NCI-H2171 (cell line): ENCODE data around the gene PSMG2.

ENCODE experiments used
- DNase-seq: peaks from one replicate; lab custom pipeline; 2025; lab: John Stamatoyannopoulos, UW

The PSMG2 gene, protein sequence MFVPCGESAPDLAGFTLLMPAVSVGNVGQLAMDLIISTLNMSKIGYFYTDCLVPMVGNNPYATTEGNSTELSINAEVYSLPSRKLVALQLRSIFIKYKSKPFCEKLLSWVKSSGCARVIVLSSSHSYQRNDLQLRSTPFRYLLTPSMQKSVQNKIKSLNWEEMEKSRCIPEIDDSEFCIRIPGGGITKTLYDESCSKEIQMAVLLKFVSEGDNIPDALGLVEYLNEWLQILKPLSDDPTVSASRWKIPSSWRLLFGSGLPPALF

DNA sequence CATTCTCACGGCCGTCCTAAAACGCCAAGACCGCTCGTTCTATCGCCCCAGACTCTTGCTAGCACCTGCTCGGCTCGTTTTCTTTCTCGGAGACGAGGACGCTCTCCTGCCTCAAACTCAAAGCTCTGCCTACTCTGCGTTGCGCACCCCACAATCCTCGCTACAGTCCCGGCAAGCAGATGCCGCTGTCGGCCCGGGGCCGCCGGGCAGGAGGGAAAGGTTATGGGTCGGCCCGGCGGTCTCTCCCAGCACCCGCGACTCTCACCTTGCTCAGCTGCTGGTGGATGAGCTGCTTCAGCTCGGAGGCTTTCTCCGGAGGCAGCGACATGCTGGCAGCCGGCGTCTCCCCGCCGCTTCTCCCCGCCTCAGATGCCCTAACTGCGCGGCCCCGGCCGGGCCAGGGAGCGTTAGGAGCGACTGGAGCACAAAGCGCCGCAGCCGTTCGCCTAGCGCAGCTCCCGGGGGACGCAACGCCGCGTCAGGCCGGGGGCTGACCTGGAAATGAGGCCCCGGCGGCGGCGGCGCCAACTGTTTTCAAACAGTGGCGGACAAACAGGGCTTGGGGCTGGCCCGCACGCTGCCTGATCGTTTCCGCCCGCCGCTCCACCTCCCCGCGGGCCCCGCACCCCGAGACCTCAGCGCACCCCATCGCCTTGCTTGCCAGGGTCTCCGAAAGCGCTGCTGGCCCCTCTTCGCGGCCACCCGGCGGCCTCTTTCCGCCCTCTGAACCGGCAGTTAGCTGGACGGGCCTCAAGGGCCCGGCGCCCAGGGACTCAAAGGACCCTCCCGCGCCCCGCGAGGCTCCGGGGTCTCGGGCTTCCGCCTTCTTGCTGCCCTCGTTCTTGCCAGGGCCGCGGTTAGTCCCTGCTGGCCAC is at the start of gene PSMG2, which contains the start of gene CEP76:
Gene PSMG2, plus strand, starts transcription at position 822 of the 875 bp plus-strand sequence. CDS start 66 bp downstream, outside the sequence.
Gene CEP76, minus strand, starts transcription at position 503 of the 875 bp plus-strand sequence. Its CDS starts 175 bp downstream, at position 328.
- peak; percentile 92 for DNase-seq

DNA sequence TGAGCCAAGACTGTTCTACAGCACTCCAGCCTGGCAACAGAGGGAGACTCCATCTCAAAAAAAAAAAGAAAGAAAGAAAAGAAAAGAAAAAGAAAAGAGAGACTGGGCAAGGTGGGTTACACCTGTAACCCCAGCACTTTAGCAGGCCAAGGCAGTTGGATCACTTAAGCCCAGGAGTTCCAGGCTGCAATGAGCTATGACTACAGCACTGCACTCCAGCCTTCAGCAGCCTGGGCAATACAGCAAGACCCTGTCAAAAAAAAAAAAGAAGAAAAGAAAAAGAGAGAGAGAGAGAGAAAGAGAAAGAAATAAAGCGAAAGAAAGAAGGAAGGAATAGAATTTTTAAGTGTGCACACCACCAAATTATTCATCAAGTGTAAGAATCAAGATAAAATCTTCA is 47.9 kb upstream of the PSMG2 start:
- no peak for DNase-seq

DNA sequence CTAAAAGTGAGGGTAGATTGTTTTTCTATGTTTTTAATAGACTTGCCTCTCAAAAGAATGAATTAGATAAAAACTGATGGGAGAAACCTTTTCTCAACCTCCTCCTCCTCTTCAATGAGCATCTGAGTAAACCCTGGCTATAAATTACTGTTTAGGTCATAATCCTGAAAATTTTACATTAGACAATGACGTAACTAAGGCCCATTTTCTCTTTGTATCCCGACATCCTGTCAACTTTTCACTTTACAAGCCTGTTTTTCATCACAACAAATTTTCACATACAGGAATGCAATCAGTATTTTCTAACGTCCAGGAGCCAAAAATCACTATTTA is 46.3 kb upstream of the PSMG2 start:
- DNase-seq: no peak

DNA sequence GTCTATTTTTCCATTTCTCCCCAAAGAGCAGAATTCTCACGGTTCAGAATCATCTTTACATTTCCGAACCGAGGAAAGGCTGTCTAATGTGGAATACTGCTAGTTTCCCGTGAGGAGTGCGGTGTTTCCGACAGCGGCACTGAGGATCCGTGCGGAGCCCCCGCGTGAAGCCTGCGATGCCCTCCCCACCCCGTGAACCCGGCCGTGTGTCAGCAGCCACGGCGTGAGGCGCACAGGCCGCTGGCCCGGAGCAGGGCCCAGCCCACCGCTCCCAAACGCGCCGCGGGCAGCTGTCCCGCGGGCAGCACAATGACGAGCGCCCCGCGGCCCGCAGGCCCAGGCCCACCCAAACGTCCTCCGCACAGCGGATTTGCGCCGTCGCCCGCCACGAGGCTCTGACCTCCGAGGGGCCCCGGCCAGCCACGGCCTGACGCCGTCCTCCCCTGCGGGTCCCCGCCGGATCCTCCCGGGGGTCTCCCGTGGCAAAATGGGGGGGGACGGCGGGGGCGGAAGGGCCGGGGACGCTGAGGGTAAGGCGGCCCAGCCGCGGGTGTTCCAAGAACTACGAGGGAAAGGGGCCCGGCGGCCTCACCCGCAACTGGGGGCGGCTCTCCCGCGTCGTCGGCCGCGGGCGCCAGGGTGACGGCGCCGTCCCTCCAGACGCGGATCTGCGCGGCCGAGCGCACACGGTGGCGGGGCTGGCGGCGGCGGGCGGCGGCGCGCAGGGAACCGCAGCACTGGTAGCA is 45.7 kb upstream of the PSMG2 start:
- DNase-seq: no peak

DNA sequence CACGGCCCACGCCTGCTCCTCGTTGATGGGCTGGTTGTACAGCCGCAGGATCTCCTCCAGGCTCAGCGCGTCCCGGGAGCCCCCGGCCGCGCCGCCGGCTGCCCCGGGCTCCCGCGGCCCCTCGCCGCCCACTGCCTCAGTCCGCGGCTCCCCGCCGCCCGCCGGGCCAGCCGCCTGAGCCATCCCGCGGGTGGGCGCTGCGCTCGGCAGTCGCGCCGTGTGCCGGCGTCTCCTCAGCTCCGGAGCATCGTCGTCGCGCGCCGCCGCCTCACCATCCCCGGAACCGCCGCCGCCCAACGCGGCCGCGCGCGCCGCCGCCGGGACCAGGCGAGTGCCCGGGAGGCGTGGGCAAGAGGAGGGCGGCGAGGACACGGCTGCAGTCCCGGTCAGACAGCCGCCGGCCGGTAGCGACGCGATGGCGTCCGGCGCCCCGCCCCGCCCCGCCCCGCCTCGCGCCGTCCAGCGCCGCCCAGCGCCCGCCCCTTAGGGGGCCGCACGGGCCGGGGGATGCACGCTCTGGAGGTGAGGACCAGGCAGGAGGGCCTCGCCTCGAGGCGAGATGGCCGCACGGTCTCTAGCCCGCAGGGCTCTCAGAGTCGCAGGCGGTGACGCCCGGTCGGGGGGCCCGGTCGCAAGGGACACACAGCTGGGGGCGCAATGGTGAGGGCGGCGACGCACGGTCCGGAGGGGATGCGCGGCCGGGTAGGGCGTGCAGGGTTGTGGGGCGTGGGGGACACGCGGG is 45.0 kb upstream of the PSMG2 start, which contains the start of gene SPIRE1:
Gene SPIRE1, minus strand, starts transcription at position 424 of the 742 bp plus-strand sequence. Its CDS starts 241 bp downstream, at position 183.
- peak; percentile 49 for DNase-seq

DNA sequence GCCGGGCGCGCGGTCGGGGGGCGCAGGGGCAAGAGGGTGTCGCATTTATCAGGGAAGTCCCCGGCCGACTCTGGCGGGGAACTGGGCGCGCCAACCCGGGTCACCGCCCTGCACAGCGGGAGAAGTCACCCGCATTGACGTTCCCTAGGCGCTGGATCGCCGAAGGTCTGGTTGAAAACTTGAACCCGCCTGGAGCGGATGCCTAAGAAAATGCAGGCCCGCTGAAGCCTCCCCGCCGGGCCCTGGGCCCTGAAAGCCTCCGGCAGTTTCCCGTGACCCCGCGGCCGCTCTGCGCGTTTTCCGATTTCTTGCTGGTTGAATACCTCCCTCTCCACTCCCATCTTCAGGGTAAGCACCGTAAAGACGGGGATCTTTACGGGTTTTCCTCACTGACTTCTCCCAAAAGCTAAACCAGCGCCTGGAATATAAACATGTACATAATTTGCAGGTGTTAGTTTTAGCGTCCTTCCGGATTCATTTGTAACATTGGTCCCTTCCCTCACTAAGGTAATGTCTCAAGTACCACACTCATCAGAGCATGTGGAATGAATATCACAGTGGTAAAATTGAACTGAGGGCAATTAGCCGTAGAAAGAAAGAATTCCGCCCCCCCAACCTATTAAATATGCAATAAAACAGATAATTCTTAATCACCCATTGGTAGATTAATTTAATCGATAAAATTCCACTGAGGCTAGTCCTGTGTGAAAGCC is 44.3 kb upstream of the PSMG2 start:
- DNase-seq: no peak

DNA sequence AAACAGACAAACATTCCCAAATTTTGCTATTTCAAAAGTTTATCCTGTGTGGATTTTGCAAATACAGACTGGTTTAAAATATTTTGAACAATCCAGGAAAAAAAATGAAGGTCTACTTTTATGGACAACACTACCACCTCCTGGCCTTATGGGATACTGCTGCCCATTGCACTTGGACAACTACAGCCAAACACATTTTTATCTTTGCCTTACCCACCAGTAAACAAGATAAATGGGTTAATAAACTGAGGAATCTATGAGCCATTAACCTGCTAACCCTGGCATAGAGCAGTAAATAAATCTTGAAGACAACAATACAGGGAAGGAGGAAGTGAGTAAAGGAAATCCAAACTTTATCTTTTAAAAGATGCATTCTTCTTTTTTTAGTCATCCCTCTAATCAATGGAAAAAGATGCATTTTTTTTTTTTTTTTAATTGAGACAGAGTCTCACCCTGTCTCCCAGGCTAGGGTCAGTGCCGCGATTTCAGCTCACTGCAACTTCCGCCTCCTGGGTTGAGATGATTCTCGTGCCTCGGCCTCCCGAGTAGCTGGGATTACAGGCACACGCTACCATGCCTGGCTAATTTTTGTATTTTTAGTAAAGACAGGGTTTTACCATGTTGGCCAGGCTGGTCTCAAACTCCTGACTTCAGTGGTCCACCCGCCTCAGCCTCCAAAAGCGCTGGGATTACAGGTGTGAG is 42.8 kb upstream of the PSMG2 start:
- peak; percentile 43 for DNase-seq

DNA sequence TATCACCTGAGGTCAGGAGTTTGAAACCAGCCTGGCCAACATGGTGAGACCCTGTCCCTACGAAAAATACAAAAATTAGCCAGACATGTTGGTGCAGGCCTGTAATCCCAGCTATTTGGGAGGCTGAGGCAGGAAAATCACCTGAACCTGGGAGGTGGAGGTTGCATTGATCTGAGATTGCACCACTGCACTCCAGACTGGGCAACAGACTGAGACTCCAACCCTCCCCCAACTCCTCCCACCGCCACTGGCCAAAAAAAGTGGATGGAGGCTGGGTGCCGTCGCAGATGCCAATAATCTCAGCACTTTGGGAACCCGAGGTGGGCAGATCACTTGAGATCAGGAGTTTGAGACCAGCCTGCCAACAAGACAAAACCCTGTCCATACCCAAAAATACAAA is 34.8 kb upstream of the PSMG2 start:
- DNase-seq: no peak

DNA sequence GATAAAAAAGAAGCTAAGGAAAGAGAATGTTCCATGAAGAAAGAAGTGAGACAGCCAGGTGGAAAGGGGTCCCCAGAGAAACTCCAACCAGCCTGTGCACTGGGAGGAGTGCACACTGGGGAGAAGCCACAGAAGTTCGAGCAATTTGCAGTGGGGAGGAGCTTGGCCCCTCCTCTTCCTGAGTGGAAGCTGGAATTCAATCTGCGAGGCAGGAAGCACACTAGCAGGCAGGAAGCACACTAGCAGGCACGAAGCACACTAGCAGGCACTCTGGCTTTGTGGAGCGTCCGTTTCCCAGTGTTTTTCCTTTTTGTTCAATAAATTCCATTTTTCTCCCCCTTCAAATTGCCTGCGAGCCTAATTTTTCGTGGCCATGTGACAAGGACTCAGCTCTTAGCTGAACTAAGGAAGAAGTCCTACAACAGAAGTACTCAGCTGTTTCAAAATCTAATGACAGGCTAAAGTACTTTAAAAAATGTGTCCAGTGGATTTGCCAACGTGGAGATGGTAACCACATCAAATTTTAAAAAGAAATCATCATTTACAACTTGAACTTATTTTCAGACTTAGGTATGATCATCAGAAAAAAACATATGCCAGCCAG is 23.6 kb upstream of the PSMG2 start:
- DNase-seq: no peak

DNA sequence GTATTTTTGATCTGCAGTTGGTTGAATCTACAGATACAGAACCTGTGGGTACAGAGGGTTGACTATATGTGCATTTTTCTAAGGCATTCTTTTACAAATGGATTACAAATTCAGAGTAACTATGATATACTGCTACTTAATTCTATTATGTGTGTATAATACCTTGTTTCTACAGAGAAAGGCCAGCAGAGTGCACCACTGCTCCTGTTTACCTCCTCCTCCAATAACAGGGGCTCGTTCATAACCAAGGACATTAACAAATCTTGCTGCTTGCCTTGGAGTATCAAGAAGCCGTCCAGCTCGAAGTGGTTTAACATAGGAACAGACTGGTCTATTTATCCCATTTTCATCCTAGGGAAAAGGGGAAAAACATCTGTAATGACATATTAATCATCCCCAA is 16.7 kb upstream of the PSMG2 start:
- DNase-seq: no peak

DNA sequence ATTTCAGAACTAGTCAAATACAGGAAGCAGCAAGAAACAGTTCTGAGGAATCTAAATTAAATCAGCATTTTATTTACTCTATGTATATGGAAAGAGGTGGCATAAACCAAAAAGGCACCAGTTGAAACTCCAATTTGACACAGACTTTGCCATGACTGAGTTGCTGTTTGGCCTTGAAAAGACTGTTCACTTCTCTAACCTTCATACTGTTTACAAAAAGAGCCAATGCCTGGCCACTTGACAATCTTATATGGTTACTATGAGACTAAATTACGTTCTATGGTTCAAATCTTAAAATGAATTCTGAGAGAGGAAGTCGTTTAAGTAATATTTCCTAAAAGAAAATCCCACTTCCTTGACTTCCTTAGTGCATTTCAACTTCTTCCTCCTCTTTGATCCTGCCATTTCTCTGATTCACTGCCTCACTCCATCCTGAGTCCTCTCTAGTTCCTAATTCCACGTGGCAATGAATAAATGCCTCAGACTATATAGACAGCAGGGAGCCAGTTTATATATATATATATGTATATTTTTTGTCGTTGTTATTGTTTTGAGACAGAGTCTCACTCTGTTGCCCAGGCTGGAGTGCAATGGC is 13.5 kb upstream of the PSMG2 start:
- no peak for DNase-seq

DNA sequence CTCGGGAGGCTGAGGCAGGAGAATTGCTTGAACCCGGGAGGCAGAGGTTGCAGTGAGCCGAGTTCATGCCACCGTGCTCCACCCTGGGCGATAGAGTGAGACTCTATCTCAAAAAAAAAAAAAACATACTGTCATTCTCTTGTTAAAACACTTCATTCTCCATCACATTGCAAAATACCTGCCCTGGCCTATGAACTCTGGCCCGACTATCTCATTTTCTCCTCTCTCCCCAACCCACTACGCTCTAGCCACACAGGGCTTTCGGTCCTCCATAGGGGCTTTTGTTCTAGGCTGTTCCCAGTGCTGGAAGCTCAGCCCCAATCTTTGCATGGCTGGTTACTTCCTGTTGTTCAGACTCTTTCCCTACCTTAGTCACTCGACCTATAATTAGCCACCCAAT is 10.6 kb upstream of the PSMG2 start:
- DNase-seq: no peak

DNA sequence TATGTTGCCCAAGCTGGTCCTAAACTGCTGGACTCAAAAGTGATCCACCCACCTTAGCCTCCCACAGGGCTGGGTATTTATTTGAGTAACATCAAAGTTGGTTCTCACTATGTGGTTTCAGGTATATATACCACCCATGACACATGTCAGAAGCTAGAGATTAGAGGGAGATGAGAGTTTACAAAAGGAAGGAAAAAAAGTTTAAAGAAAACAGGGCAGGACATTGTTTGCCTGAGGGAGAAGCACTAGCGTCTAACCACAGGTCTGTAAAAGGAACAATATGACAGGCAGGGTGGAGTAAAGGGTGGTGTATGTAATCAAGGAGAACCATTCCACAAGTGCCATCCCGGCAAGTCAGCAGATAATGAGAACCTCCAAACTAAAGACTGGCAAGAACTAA is 8.8 kb upstream of the PSMG2 start:
- DNase-seq: no peak

DNA sequence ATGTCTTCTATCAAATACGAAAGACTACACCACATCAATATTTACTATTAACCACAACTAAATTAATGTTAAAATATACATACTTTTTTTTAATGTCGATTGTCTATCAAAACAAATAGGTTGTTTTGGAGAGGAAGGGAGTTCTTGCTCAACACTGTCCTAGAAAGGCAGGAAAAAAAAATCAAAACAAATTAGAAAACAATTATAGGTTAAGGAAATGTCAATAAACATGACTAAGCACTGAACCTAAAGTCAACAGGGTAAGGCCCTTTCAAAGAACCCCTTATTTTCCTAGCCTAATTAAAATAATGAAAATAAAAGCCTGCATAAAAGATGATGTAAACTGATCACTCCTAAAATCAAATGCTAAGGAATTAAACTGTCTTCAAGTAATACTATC is 3.1 kb upstream of the PSMG2 start:
- no peak for DNase-seq

DNA sequence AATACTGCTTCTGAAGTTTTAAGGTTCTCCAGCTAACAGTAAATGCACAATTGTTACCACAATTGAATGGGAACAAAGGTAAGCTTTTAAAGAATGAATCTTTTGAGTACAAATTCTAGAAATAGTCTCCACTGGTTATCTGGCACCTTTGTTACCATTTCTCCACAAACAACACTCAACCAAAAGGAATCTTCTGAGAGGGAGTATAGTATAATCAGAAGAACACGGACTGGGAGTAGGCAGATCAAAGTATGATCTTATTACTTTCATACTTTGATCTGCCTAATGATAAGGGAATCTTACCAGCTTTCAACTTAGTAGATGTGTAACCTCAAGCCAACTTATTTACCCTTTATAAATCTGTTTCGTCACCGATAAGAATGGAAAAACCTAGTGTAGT is 1.7 kb upstream of the PSMG2 start:
- no peak for DNase-seq

DNA sequence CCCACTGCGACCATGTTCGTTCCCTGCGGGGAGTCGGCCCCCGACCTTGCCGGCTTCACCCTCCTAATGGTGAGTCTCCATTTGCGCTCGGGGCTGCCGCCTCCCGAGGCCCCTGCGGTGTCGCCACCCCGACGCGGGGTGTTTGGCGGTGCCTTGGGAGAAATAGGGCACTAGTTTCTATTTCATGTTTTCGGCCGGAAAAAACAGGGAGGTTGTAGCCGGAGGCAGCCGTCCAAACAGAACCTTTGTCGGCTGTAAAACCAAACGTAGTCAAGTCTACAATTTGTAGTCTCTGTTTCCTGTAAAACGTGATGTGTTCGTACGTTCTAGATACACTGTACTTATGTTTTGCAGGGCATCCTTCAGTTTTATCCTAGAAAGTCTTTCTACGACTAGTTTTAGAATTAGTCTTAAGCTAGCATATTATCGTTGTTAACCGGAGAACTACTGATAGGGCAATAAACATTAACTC is 290 bp downstream of the PSMG2 start:
- DNase-seq: no peak

DNA sequence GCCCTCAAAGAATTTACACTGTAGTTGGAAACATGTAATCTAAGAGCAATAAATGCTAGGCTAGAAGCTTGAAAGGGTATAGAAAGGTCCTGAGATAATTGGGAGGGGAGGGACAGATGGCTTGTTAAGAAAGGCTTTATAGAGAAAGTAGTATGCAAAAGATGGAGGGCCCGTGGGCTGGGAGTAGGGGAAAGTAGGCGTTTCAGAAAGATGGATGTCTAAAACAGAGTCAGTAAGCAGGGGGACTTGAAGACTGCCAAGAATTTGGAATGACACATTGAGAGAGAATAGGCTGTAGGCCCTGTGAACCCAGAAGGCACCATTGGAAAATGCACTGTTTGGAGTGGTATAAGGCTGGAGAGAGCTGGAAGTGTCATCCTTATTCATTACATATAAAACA is 822 bp downstream of the PSMG2 start:
- no peak for DNase-seq

DNA sequence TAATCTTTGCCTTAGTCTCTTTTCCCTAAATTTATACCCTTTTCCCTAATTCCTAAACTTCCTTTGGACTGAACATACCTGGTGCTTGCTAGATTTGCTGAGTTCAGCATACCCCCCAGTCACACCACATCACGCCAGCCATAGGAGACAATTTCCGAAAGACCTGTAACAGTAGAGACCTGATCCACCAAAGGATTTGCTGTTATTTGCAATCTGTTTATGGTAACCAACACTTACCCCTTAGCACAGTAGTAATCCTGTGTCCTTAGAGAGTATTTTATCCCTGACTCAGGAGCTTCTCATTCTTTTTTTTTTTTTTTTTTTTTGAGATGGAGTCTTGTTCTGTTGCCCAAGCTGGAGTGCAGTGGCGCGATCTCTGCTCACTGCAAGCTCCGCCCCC is 8.6 kb downstream of the PSMG2 start:
- no peak for DNase-seq

DNA sequence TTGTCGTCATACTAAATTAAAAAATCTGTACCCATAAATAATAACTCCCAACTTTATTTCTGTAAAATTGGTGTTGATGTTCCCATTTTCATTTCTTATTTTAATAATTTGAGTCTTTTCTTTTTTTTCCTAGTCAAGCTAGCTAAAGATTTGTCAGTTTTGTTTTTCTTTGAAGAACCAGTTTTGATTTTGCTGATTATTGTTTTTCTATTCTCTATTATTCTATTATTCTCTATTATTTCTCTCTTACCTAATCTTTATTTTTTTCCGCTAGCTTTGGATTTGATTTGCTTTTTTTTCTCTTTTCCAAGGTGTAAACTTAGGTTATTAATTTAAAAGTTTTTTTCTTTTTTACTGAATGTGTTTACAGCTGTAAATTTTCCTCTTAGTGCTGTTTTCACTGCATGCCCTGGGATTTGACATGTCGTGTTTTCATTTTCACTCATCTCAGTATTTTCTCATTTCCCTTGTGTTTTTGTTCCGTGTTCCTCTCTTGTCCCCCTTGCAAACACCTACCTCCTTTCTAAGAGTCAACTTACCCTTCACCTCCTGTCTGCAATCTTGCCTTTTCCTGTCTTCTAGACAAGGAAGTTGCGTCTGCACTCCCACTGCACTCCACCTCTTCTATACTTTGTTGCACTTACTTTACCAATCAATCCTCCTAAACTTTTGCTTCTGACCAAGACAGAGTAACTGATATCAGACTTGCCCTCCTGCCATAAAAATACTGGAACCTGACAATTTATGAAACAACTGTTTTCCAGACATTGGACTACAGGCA is 18.8 kb downstream of the PSMG2 start:
- no peak for DNase-seq
